Sciatic nerve (tissue), 2 donors: ENCODE results near the gene GFPT1. TPM values are rescaled to one million over a fixed set of nuclear protein-coding genes. Genes with fewer than 3 reads are reported as not detected.

Experiments used
- ATAC-seq: fragments of 200-7000 bp; cut with Tn5 transposase; one replicate; pipeline ENCODE4 v1.9.1; 2020; ENCODE audit warnings: mild to moderate bottlenecking, moderate library complexity
- DNase-seq: peaks from one replicate; pipeline ENCODE4 v3.0.0-alpha.2; 2020; ENCODE audit warnings: low spot score
- intact Hi-C: fragments of 100-400 bp; cut with DNase I; formaldehyde crosslinking; loops from one replicate; pipeline ENCODE4 v1.14.2; 2022
- total RNA-seq: library from RNA; stranded (reverse); fragmentation: NEBNext Ultra II Directional; extraction: Animal tissue kit (Norgen Biotek cat#: 25700); gene quantifications from one replicate; pipeline ENCODE4 v1.2.1, GENCODE V29; 2021
- donor health status: DM: no; HTN: no; CAD: no.
- donor health status: DM: no; HTN: no; CAD: no.

Gene GFPT1
- total RNA-seq, 1 donor from 2014 or later = 45.0 TPM

- DNase-seq (no peak), ATAC-seq (no peak)
- intact Hi-C loops = no loop called here
Observed at GRCh38 chr2:69300650-69301049, 86.4 kb downstream of the GFPT1 start.

- DNase-seq (no peak), ATAC-seq (no peak)
- intact Hi-C loops = no loop called here
Observed at GRCh38 chr2:69299772-69300516, 87.1 kb downstream of the GFPT1 start.

- intact Hi-C loops = no loop called here
- no peak for DNase-seq
- ATAC-seq = peak; percentile 45
Observed at GRCh38 chr2:69298862-69299261, 88.2 kb downstream of the GFPT1 start.

- intact Hi-C loops = no loop called here
- ATAC-seq = peak; percentile 72
- no peak for DNase-seq
Observed at GRCh38 chr2:69298261-69298660, 88.8 kb downstream of the GFPT1 start.

GRCh38 chr2:69297216-69297615 lies 89.8 kb downstream of the GFPT1 start:
- intact Hi-C loops = no loop called here
- ATAC-seq (peak; percentile 56), DNase-seq (no peak)

GRCh38 chr2:69296421-69296820 lies 90.6 kb downstream of the GFPT1 start:
- intact Hi-C loops = no loop called here
- ATAC-seq (no peak), DNase-seq (no peak)

- intact Hi-C loops = no loop called here
- DNase-seq (no peak), ATAC-seq (no peak)
Observed at GRCh38 chr2:69292256-69292655, 94.8 kb downstream of the GFPT1 start.

- intact Hi-C loops = no loop called here
- peak; percentile 45 for ATAC-seq
- DNase-seq = no peak
Observed at GRCh38 chr2:69291721-69292120, 95.3 kb downstream of the GFPT1 start.

GRCh38 chr2:69291004-69291650 lies 95.9 kb downstream of the GFPT1 start:
- peak; percentile 91 for ATAC-seq
- intact Hi-C loops = no loop called here
- no peak for DNase-seq

- no peak for ATAC-seq
- intact Hi-C loops = no loop called here
- no peak for DNase-seq
Observed at GRCh38 chr2:69288429-69288828, 98.6 kb downstream of the GFPT1 start.

DNA sequence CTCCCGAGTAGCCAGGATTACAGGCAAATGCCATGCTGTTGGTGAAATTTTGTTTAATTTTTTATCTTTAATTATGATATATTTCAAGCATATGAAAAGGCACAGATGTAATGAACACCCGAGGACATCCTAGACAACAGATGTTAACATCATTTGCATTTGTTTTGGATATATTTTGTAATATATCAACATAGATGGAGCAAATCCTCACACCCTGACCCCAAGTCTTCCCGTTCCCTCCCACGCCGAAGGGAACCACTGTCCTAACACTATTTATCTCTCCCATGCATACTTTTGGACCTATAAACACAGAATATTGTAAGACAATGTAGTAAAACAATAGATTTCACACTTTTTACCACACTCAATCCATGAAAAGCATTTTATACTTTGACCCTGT lies 99.5 kb downstream of the GFPT1 start:
- no peak for DNase-seq
- ATAC-seq = no peak
- intact Hi-C loops = no loop called here

DNA sequence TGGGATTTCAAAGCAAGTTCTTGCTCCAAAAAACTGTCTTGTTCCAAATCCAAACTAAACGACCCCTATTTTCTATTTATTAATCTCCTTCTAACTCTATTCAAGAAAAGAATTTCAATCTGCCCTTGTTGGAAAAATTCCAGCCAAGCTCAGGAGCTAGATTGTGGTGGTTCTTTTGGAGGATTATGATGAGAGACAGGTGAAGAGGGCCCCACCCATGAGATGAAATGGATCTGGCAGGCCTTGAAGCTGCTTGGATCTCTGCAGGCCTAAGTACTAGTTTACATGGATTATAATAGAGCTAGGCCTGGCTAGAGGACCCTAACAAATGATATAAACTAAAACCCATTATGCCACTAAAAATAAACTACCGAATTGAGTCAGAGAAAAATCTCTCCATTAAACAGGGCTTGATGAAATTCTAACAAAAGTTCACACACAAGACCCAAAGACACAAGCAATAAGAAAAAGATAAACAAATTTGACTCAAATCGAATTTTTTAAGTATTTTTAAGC lies 101.6 kb downstream of the GFPT1 start:
- ATAC-seq = no peak
- intact Hi-C loops = no loop called here

GRCh38 chr2:69280796-69281412 lies 106.1 kb downstream of the GFPT1 start:
- DNase-seq = no peak
- ATAC-seq = no peak
- intact Hi-C loops = no loop called here

More for the DNA sequence above, 101.6 kb downstream of the GFPT1 start:
- DNase-seq = no peak

- DNase-seq (no peak), ATAC-seq (peak; percentile 72)
- intact Hi-C loops = no loop called here
Observed at GRCh38 chr2:69279931-69280681, 106.9 kb downstream of the GFPT1 start.

GRCh38 chr2:69279211-69279610 lies 107.8 kb downstream of the GFPT1 start:
- intact Hi-C loops = no loop called here
- ATAC-seq (no peak), DNase-seq (no peak)

DNA sequence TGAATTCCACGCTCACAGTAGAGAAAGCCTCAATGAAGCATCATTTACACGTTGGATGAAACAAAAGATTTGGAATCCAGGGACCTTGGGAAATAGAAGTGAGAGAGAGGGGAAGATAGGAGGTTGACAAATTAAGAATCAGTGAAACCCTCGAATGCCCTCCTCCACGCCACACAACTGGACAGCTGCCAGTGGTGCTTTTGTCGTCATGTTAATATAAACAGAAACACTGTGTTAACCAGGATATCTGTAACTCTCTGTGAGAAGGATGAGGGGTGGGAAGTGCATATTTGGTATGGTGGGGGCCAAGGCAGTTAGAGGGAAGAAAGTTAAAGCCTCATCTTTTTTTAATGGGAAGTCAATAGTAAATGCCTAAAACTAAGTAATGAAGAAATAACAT lies 108.7 kb downstream of the GFPT1 start:
- no peak for ATAC-seq
- intact Hi-C loops = no loop called here
- no peak for DNase-seq

DNA sequence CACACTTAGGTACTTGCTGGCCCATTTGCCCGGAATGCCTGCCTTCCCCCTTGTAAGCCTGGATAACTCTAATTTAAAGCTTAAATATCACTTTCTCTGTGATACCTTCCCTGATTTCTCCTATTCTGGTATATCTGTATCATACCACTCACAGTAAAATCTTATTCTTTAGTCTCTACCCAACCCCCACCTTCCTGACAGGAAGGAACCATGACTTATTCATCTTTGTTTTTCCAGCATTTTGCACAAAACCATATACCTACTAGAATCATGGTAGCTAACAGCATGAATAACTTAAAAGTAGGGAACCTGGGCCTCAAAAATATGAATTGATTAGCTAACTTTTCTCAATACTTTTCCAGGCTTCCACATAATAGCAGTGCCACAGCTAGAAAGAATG lies 111.5 kb downstream of the GFPT1 start:
- no peak for ATAC-seq
- intact Hi-C loops = no loop called here
- DNase-seq = no peak

DNA sequence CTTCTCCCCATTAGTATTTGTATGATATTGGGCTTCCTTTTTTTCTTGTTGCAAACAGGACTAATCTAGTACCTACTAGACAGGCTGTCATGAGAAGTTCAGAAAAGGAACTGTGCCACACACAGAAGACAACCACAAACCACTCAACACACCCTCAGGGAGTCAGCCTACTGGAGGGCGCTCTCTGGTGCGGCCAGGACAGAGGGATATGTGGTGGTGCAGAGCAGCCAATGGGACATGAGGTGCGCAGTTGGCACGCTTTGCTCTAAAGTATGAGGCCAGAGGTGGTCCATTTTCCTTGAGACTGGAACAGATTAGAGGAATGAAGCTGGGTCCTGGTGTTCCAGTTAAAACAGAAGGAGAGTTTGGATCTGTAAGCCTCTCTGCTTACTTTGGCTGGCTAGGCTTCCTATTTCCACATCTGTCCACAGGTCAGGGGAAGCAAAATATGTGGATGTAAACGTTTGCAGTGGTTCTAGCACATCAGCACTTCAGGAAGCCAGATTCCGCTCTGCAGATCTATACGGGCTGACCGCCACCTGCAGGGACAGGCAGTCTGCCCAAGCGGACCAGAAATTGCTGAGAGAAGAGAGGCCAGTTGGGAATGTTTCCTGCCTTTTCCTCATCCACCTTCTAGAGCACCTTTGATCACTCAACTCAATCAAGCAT lies 114.1 kb downstream of the GFPT1 start:
- DNase-seq (no peak), ATAC-seq (peak; percentile 72)
- intact Hi-C loops = no loop called here

- DNase-seq (no peak), ATAC-seq (peak; percentile 87)
- intact Hi-C loops = no loop called here
Observed at GRCh38 chr2:69271831-69272257, 115.2 kb downstream of the GFPT1 start.
